ENCODE results near the gene FLNC. TPM values are rescaled to one million over a fixed set of nuclear protein-coding genes. Genes with fewer than 3 reads are reported as not detected.

FLNC gene
- total and polyA plus RNA-seq, 2 donors (not counting 1 experiment from before 2014, with no cell fraction given): 0.01 TPM; not detected in 1

- Histone ChIP-seq H3K9ac (ENCODE audit: low read length) (no peak overlapping the region), H3K79me2 (ENCODE audit: control insufficient read depth, insufficient read depth, low read length) (no peaks in the 10 kb centered on the region), H2AFZ (ENCODE audit: insufficient read depth, low read depth, low read length, poor library complexity, severe bottlenecking) (no peak overlapping the region), H3K4me3 (ENCODE audit: control extremely low read depth in 1 of 5, extremely low read depth in 1 of 5, insufficient read depth in 1 of 5, low read depth in 2 of 5, low read length in 4 of 5) (no peak overlapping the region), H3K4me1 (ENCODE audit: control insufficient read depth in 2 of 2, insufficient read depth in 2 of 2, low read length in 2 of 2) (peaks cover 26% of the 10 kb centered on the region in 2 donors), H3K36me3 (replicated peaks in 1 of 2; ENCODE audit: control extremely low read depth in 1 of 2, control insufficient read depth in 1 of 2, extremely low read depth in 1 of 2, insufficient read depth in 2 of 2, low read length in 1 of 2) (no peaks in the 10 kb centered on the region), H3K27me3 (replicated peaks in 1 of 4; ENCODE audit: control extremely low read depth in 1 of 4, control insufficient read depth in 3 of 4, insufficient read depth in 4 of 4, low read length in 3 of 4) (peaks cover 0 to 43% (median 20%) of the 10 kb centered on the region in 4 experiments), H3K9me3 (ENCODE audit: control extremely low read depth in 1 of 3, control insufficient read depth in 2 of 3, insufficient read depth in 1 of 3, low read length in 2 of 3) (peaks cover 0 to 7% (median 0%) of the 10 kb centered on the region in 3 donors), H4K20me1 (ENCODE audit: control insufficient read depth, insufficient read depth, low read length, poor library complexity, severe bottlenecking) (no peaks in the 10 kb centered on the region), H3K4me2 (replicated peaks; ENCODE audit: low read depth, low read length, poor library complexity, severe bottlenecking) (no peak overlapping the region), H3K27ac (ENCODE audit: low read length in 2 of 2) (no peak overlapping the region)
- intact Hi-C loops (cut with micrococcal nuclease): no loop called here
- no peak for TF ChIP-seq CTCF (IDR thresholded peaks at IDR 0.05)
- TF ChIP-seq EZH2 (IDR thresholded peaks at IDR 0.05; ENCODE audit: borderline replicate concordance, insufficient read depth, low read depth, low read length, poor library complexity, severe bottlenecking): no peak
- Mint-ChIP-seq H3K27ac (no peak overlapping the region), H3K4me1 (peaks cover 20% of the 10 kb centered on the region), H3K27me3 (peaks cover 43% of the 10 kb centered on the region), H3K4me3 (no peak overlapping the region), H3K9me3 (ENCODE audit: insufficient read depth) (no peaks in the 10 kb centered on the region)
- WGBS (ENCODE audit: insufficient coverage): no CpG with 5 or more reads among the region's 1 CpG
- ATAC-seq (ENCODE audit: low read depth) (no peak), DNase-seq (no peak)
- ChIA-PET CTCF (no interaction called here), POLR2A (no interaction called here)
Measured at GRCh38 chr7:128826916-128827247, 3.3 kb upstream of the FLNC start.

GRCh38 chr7:128827248-128827958 is 2.8 kb upstream of the FLNC start:
- no peak for TF ChIP-seq EZH2 (IDR thresholded peaks at IDR 0.05; ENCODE audit: borderline replicate concordance, insufficient read depth, low read depth, low read length, poor library complexity, severe bottlenecking)
- TF ChIP-seq CTCF (IDR thresholded peaks at IDR 0.05): no peak
- DNase-seq (no peak), ATAC-seq (ENCODE audit: low read depth) (no peak)
- Mint-ChIP-seq H3K27ac (no peak overlapping the region), H3K4me1 (peaks cover 20% of the 10 kb centered on the region), H3K27me3 (peaks cover 43% of the 10 kb centered on the region), H3K9me3 (ENCODE audit: insufficient read depth) (no peaks in the 10 kb centered on the region), H3K4me3 (no peak overlapping the region)
- peaks cover 28 to 30% of the 10 kb centered on the region in 2 donors for H3K4me1 ChIP-seq (ENCODE audit: control insufficient read depth in 2 of 2, insufficient read depth in 2 of 2, low read length in 2 of 2)
- H4K20me1 ChIP-seq (ENCODE audit: control insufficient read depth, insufficient read depth, low read length, poor library complexity, severe bottlenecking): no peaks in the 10 kb centered on the region
- no peaks in the 10 kb centered on the region for H3K79me2 ChIP-seq (ENCODE audit: control insufficient read depth, insufficient read depth, low read length)
- no peak overlapping the region for H3K27ac ChIP-seq (ENCODE audit: low read length in 2 of 2)
- 95% methylated on average over 17 of the region's 17 CpGs for WGBS (ENCODE audit: insufficient coverage)
- H3K4me3 ChIP-seq (ENCODE audit: control extremely low read depth in 1 of 5, extremely low read depth in 1 of 5, insufficient read depth in 1 of 5, low read depth in 2 of 5, low read length in 4 of 5): no peak overlapping the region
- intact Hi-C loops (cut with micrococcal nuclease): no loop called here
- no peak overlapping the region for H2AFZ ChIP-seq (ENCODE audit: insufficient read depth, low read depth, low read length, poor library complexity, severe bottlenecking)
- no peak overlapping the region for H3K4me2 ChIP-seq (replicated peaks; ENCODE audit: low read depth, low read length, poor library complexity, severe bottlenecking)
- no peaks in the 10 kb centered on the region for H3K36me3 ChIP-seq (replicated peaks in 1 of 2; ENCODE audit: control extremely low read depth in 1 of 2, control insufficient read depth in 1 of 2, extremely low read depth in 1 of 2, insufficient read depth in 2 of 2, low read length in 1 of 2)
- H3K9ac ChIP-seq (ENCODE audit: low read length): no peak overlapping the region
- ChIA-PET POLR2A (no interaction called here), CTCF (no interaction called here)
- H3K27me3 ChIP-seq (replicated peaks in 1 of 4; ENCODE audit: control extremely low read depth in 1 of 4, control insufficient read depth in 3 of 4, insufficient read depth in 4 of 4, low read length in 3 of 4): peaks cover 0 to 46% (median 20%) of the 10 kb centered on the region in 4 experiments
- H3K9me3 ChIP-seq (ENCODE audit: control extremely low read depth in 1 of 3, control insufficient read depth in 2 of 3, insufficient read depth in 1 of 3, low read length in 2 of 3): peaks cover 0 to 7% (median 0%) of the 10 kb centered on the region in 3 donors

All from B cell (primary cell).